ENCODE measurements around the gene CDC16.

- TF ChIP-seq POLR2A (IDR thresholded peaks at IDR 0.05), result no peak
- no peak for TF ChIP-seq CTCF (IDR thresholded peaks at IDR 0.05)
These were observed 9.3 kb downstream of the CDC16 start for GRCh38 chr13:114243971-114244370.

Data from Peyer's patch (tissue), 4 donors.